Pancreas (tissue), 10 donors: ENCODE measurements around the gene MACROD2. TPM values are rescaled to one million over a fixed set of nuclear protein-coding genes. Genes with fewer than 3 reads are reported as not detected.

ENCODE experiments used
- ATAC-seq, 4 donors: fragments of 200-7000 bp; cut with Tn5 transposase; one replicate each; pipeline versions ENCODE4 v1.8.0 to v1.9.1; 2020; ENCODE audit warnings: mild to moderate bottlenecking in 4 of 4, moderate library complexity in 4 of 4
- DNase-seq, 6 donors: peaks; one replicate each; pipeline ENCODE4 v3.0.0-alpha.2; 2020
- FAIRE-seq: peaks from 2 replicates; lab custom pipeline; 2012; peaks lifted over from hg19 to GRCh38; lab: Jason Lieb, UNC
- H3K27ac ChIP-seq, 4 donors: fragments of 200-600 bp; sonication (generic); 1 replicate in 3 of 4; 2 replicates in 1 of 4; pipeline versions ENCODE4 v1.5.0 to v1.8.0; 2020
- H3K27me3 ChIP-seq, 4 donors: fragments of 200-600 bp; one replicate each; pipeline ENCODE4 v1.8.0; 2021
- H3K36me3 ChIP-seq, 3 donors: fragments of 200-600 bp; sonication (generic) in 1 of 3; one replicate each; pipeline versions ENCODE4 v1.5.0 to v1.8.0; 2020 to 2021
- H3K4me1 ChIP-seq, 3 donors: fragments of 200-600 bp; one replicate each; pipeline ENCODE4 v1.8.0; 2021
- H3K4me3 ChIP-seq, 4 donors: fragments of 200-600 bp; sonication (generic) in 2 of 4; one replicate each; pipeline versions ENCODE4 v1.5.0 to v1.8.0; 2020 to 2021
- H3K9me3 ChIP-seq, 4 donors: fragments of 200-600 bp; one replicate each; pipeline ENCODE4 v1.8.0; 2021
- CTCF ChIP-seq, 4 donors: fragments of 200-600 bp; sonication (generic) in 3 of 4; IDR thresholded peaks; one replicate each; pipeline versions ENCODE4 v1.5.0 to v1.8.0; 2021; ENCODE audit warnings: antibody characterized with exemption in 4 of 4
- WGBS, 2 donors: extraction: QIAGEN DNeasy Blood & Tissue Kit; methylation state at CpG; one replicate each; pipeline ENCODE4 v1.1.7; 2013; 5-methylcytosine and 5-hydroxymethylcytosine counted together
- intact Hi-C, 3 donors: fragments of 100-400 bp; cut with DNase I; formaldehyde crosslinking; loops; one replicate each; pipeline versions ENCODE4 v1.11.1 to v1.14.2; 2022
- polyA plus RNA-seq, 2 donors: library from polyadenylated mRNA; stranded (reverse); fragments of 200-250 nt; gene quantifications; one replicate each; pipeline ENCODE4 v1.2.3, GENCODE V29; 2013
- total RNA-seq, 6 donors: library from RNA; stranded (reverse); fragmentation: NEBNext Ultra II Directional in 4 of 6; extraction: Animal tissue kit (Norgen Biotek cat#: 25700) in 4 of 6; gene quantifications; one replicate each; pipeline versions ENCODE4 v1.2.1 to v1.2.4, GENCODE V29; 2021 to 2023
- donor health status: healthy with polysubstance abuse.
- donor health status: DM: no; HTN: no; CAD: no; lungs with moderate emphysema.
- donor health status: DM: no; HTN: no; CAD: no.
- donor health status: control.
- donor health status: control.
- donor health status: Bipolar disorder and iron deficiency.
- donor health status: DM: yes; HTN: yes; CAD: no.
- donor health status: DM: no; HTN: no; CAD: no.
- donor health status: DM: no; HTN: no; CAD: no.
- donor health status: DM: yes; HTN: yes; CAD: no.

Gene MACROD2
- total and polyA plus RNA-seq, 8 donors, result 1.7 to 4.9 (median 2.7) TPM

- Histone ChIP-seq H3K27ac (no peak overlapping the region), H3K4me3 (no peak overlapping the region), H3K9me3 (no peaks in the 10 kb centered on the region), H3K27me3 (no peaks in the 10 kb centered on the region), H3K4me1 (no peaks in the 10 kb centered on the region), H3K36me3 (no peaks in the 10 kb centered on the region)
- ATAC-seq (no peak), DNase-seq (no peak), FAIRE-seq (no peak)
- TF ChIP-seq CTCF (IDR thresholded peaks at IDR 0.05), result no peak
- 50 to 79% methylated on average over 1 of the region's 1 CpG for WGBS, 2 donors
- intact Hi-C loops, result no loop called here
Measured at GRCh38 chr20:14434384-14435136, 439.2 kb downstream of the MACROD2 start.

DNA sequence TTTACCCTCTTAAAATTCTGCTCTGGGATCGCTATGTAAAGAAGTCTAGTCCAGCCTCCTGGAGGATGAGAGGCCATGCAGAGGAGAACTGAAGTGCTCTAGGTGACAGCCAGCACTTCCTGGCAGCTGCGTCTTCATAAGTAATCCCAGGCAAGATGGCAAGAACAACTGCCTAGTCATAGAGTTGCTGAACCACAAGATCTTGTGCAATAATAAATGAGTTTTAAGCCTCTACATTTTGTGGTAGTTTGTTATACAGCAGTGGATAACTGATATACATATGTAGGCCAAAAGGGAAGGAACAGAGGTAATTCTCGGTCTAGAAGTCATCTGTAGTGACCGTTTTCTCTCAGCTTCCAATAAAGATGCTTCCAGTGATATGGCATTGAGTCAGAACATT, 445.9 kb downstream of the MACROD2 start:
- TF ChIP-seq CTCF (IDR thresholded peaks at IDR 0.05), result no peak
- Histone ChIP-seq H3K36me3 (no peaks in the 10 kb centered on the region), H3K4me1 (no peaks in the 10 kb centered on the region), H3K27me3 (no peaks in the 10 kb centered on the region), H3K27ac (no peak overlapping the region), H3K9me3 (no peaks in the 10 kb centered on the region), H3K4me3 (no peak overlapping the region)
- intact Hi-C loops, result no loop called here
- ATAC-seq, result no peak
- FAIRE-seq, result no peak
- WGBS, 2 donors, result 90 to 95% methylated on average over 4 of the region's 4 CpGs
- no peak for DNase-seq

- 67% methylated on average over 3 of the region's 3 CpGs for WGBS, 2 donors
- no peak for FAIRE-seq
- Histone ChIP-seq H3K4me1 (no peaks in the 10 kb centered on the region), H3K36me3 (no peaks in the 10 kb centered on the region), H3K9me3 (no peaks in the 10 kb centered on the region), H3K4me3 (no peak overlapping the region), H3K27me3 (no peaks in the 10 kb centered on the region), H3K27ac (no peak overlapping the region)
- ATAC-seq, result no peak
- intact Hi-C loops, result no loop called here
- TF ChIP-seq CTCF (IDR thresholded peaks at IDR 0.05), result no peak
- DNase-seq, result no peak
Measured at GRCh38 chr20:14444106-14444505, 448.8 kb downstream of the MACROD2 start.

- Histone ChIP-seq H3K4me3 (no peak overlapping the region), H3K4me1 (no peaks in the 10 kb centered on the region), H3K9me3 (no peaks in the 10 kb centered on the region), H3K36me3 (no peaks in the 10 kb centered on the region), H3K27ac (no peak overlapping the region), H3K27me3 (no peaks in the 10 kb centered on the region)
- intact Hi-C loops, result no loop called here
- ATAC-seq (no peak), DNase-seq (no peak), FAIRE-seq (no peak)
- no peak for TF ChIP-seq CTCF (IDR thresholded peaks at IDR 0.05)
Measured at GRCh38 chr20:14445310-14445709, 450.0 kb downstream of the MACROD2 start.

DNA sequence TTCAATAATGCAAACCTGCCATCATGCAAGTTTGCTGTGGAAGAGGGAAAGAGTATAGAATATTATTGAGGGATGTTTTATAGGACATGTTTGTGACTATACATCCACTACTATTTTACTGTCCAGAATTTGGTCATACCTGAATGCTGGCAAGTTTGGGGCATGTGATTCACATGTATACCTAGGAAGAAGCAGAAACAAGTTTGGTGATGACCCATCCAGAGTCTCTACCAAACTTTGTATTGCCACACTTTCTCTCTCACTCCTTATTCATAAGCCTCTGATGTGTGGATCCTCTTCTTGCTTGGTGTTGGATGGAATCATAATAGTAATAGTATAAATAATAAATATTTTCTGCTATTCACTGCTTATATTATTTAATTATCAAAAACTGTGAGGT, 450.6 kb downstream of the MACROD2 start:
- no peaks in the 10 kb centered on the region for H3K4me1 ChIP-seq
- TF ChIP-seq CTCF (IDR thresholded peaks at IDR 0.05), result no peak
- FAIRE-seq, result no peak
- no peak overlapping the region for H3K27ac ChIP-seq
- H3K9me3 ChIP-seq, result no peaks in the 10 kb centered on the region
- H3K36me3 ChIP-seq, result no peaks in the 10 kb centered on the region
- no peaks in the 10 kb centered on the region for H3K27me3 ChIP-seq
- intact Hi-C loops, result no loop called here
- no peak overlapping the region for H3K4me3 ChIP-seq
- DNase-seq, result no peak
- ATAC-seq, result no peak
